Mesodermal cell (in vitro differentiated cells): ENCODE results near the gene MSL3B.

Experiments used
- H3K27ac ChIP-seq: 2 replicates; pipeline ENCODE4 v1.7.0; 2013; ENCODE audit warnings: mild to moderate bottlenecking, low read depth, low read length, moderate library complexity; ENCODE audit not compliant: severe bottlenecking
- H3K36me3 ChIP-seq: 2 replicates; pipeline ENCODE4 v1.7.1; 2013; ENCODE audit warnings: mild to moderate bottlenecking, low read length, moderate library complexity; ENCODE audit not compliant: control insufficient read depth, insufficient read depth
- H3K4me1 ChIP-seq: one replicate; pipeline ENCODE4 v1.7.1; 2013; ENCODE audit warnings: mild to moderate bottlenecking, low read length; ENCODE audit not compliant: insufficient read depth, control insufficient read depth, poor library complexity, severe bottlenecking
- H3K4me3 ChIP-seq: 2 replicates; pipeline ENCODE4 v1.7.0; 2013; ENCODE audit warnings: low read length, control low read depth, mild to moderate bottlenecking; ENCODE audit not compliant: insufficient read depth, poor library complexity, severe bottlenecking; ENCODE audit errors: extremely low read depth
- H3K9me3 ChIP-seq: 2 replicates; pipeline ENCODE4 v1.7.1; 2013; ENCODE audit warnings: mild to moderate bottlenecking, low read length, moderate library complexity; ENCODE audit not compliant: control insufficient read depth
- WGBS, 2 experiments: methylation state at CpG; one replicate each; pipeline ENCODE4 v1.1.5; 2013; ENCODE audit warnings: missing lambda C conversion rate in 2 of 2; ENCODE audit not compliant: insufficient coverage in 2 of 2; 5-methylcytosine and 5-hydroxymethylcytosine counted together

MSL3B gene

GRCh38 chr2:233853353-233853752 is 14.8 kb downstream of the MSL3B start:
- no peaks in the 10 kb centered on the region for H3K9me3 ChIP-seq
- H3K4me3 ChIP-seq = peak overlapping the region; percentile 91
- H3K36me3 ChIP-seq = peaks cover 49% of the 10 kb centered on the region
- 7 to 32% methylated on average over 4 of the region's 8 CpGs for WGBS, 2 experiments
- H3K4me1 ChIP-seq = peaks cover 14% of the 10 kb centered on the region
- no peak overlapping the region for H3K27ac ChIP-seq

GRCh38 chr2:233852056-233852455 is 16.1 kb downstream of the MSL3B start:
- 100% methylated on average over 2 of the region's 3 CpGs; no CpG with 5 or more reads in 1 of the 2 experiments for WGBS, 2 experiments
- H3K9me3 ChIP-seq = no peaks in the 10 kb centered on the region

DNA sequence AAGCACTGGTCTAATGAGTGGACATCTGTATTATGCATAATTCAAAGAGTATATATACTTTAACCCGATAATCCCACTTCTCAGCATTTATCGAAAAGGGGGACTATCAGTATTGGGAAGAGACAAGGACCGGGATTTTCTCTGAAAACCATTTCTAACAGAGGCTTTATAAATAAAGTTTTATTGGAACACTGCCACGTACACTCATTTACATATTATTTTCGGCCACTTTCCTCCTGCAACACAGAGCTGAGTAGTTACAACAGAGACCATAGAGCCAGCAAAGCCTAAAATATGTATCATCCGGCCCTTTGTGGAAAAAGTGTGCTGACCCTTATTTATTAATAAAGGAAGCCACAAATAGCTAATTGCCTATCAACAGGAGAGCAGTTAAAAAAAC is 17.0 kb downstream of the MSL3B start:
- Histone ChIP-seq H3K4me1 (peaks cover 14% of the 10 kb centered on the region), H3K27ac (no peak overlapping the region), H3K4me3 (no peak overlapping the region), H3K36me3 (peaks cover 70% of the 10 kb centered on the region), H3K9me3 (no peaks in the 10 kb centered on the region)
- WGBS, 2 experiments = 96% methylated on average over 3 of the region's 6 CpGs; no CpG with 5 or more reads in 1 of the 2 experiments

More at GRCh38 chr2:233852056-233852455, 16.1 kb downstream of the MSL3B start:
- Histone ChIP-seq H3K36me3 (peaks cover 62% of the 10 kb centered on the region), H3K27ac (no peak overlapping the region), H3K4me3 (peak overlapping the region; percentile 91), H3K4me1 (peaks cover 14% of the 10 kb centered on the region)

GRCh38 chr2:233850745-233851144 is 17.4 kb downstream of the MSL3B start:
- H3K4me3 ChIP-seq = no peak overlapping the region
- no peak overlapping the region for H3K27ac ChIP-seq
- H3K9me3 ChIP-seq = no peaks in the 10 kb centered on the region
- H3K36me3 ChIP-seq = peaks cover 75% of the 10 kb centered on the region
- peaks cover 14% of the 10 kb centered on the region for H3K4me1 ChIP-seq
- WGBS, 2 experiments = 93% methylated on average over 4 of the region's 7 CpGs

GRCh38 chr2:233849607-233850271 is 18.4 kb downstream of the MSL3B start:
- Histone ChIP-seq H3K9me3 (no peaks in the 10 kb centered on the region), H3K4me1 (peaks cover 14% of the 10 kb centered on the region), H3K4me3 (no peak overlapping the region), H3K36me3 (peaks cover 85% of the 10 kb centered on the region), H3K27ac (no peak overlapping the region)
- 98 to 99% methylated on average over 9 to 11 of the region's 13 CpGs for WGBS, 2 experiments

GRCh38 chr2:233848276-233848675 is 19.9 kb downstream of the MSL3B start:
- Histone ChIP-seq H3K9me3 (no peaks in the 10 kb centered on the region), H3K27ac (no peak overlapping the region), H3K36me3 (peaks cover 97% of the 10 kb centered on the region), H3K4me1 (peaks cover 14% of the 10 kb centered on the region), H3K4me3 (no peak overlapping the region)
- 97% methylated on average over 13 of the region's 13 CpGs for WGBS, 2 experiments

DNA sequence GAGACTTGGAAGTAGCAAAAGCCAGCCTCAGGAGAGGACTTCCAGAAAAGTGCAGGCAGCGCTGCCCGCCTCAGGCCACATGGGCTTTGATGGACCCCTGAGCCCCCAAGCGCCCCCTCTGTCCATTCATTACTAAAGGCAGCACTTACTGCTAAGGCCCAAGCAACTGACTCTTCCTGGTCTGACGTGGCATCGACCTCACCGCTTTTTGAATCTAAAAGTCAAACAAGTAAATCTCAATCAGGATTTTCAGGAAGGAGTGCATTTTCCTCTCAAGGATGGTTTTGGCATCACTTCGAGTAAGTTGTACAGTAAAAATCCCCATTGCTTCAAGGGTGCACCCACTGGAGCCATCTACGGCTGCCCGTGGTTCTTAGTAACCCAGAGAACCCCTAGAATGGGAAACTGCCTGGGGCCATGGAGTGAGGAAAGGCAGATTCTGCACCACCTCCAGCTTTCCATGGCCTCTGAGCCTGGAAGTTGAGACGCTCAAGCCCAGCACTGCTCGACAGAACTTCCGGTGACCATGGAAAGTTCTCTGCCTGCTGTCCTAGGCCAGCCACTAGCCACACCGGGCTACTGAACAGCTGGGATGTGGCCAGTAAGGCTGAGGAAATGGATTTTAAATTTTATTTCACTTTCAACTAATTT is 20.8 kb downstream of the MSL3B start:
- WGBS, 2 experiments = 94 to 97% methylated on average over 8 to 9 of the region's 13 CpGs
- no peaks in the 10 kb centered on the region for H3K9me3 ChIP-seq
- H3K4me3 ChIP-seq = no peak overlapping the region
- H3K4me1 ChIP-seq = peaks cover 10% of the 10 kb centered on the region
- peaks cover 98% of the 10 kb centered on the region for H3K36me3 ChIP-seq
- no peak overlapping the region for H3K27ac ChIP-seq

DNA sequence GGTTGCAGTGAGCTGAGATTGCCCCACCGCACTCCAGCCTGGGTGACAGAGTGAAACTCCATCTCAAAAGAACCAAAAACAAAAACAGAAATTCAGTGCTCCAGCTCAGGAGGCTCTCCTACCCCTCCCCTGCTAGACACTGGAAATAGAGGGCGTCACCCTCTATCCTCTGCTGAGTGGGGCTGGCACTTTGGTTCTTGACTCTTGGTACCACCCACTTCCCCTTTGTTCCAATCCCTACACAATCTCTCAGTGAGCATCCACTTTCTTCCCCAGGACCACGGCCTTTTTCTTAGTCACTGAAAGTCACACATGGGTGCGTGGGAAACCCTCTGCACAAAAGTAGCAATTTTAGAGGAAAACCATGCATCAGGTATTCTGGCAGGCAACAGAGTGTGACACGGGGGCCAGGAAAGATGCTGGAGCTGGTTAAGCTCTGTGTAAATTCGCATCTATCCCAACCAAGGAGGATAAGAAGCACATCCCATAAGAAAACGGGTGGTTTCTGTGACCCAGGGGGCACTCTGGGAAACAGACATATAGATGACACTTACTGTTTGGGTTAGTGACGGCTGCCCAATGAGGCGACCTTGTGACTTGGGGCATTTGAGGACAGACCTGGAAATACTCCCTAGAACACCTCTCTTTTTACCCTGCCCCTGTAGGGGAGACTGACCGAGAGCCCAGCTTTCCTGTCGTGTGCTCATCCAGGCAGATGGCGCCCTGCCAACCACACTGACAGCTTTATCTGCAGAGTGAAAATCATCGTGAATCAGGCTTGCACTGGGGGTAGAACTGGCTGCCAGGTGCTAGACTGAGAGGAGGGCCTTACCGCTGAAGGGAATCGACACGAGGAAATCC is 21.6 kb downstream of the MSL3B start:
- 95 to 98% methylated on average over 12 to 14 of the region's 16 CpGs for WGBS, 2 experiments
- H3K9me3 ChIP-seq = no peaks in the 10 kb centered on the region
- H3K4me1 ChIP-seq = peaks cover 3% of the 10 kb centered on the region
- H3K36me3 ChIP-seq = peaks cover 98% of the 10 kb centered on the region
- no peak overlapping the region for H3K4me3 ChIP-seq
- no peak overlapping the region for H3K27ac ChIP-seq

GRCh38 chr2:233845301-233846060 is 22.7 kb downstream of the MSL3B start:
- H3K36me3 ChIP-seq = peaks cover 100% of the 10 kb centered on the region
- no peak overlapping the region for H3K27ac ChIP-seq

GRCh38 chr2:233844836-233845235 is 23.4 kb downstream of the MSL3B start:
- 93 to 94% methylated on average over 2 of the region's 3 CpGs for WGBS, 2 experiments

More at GRCh38 chr2:233845301-233846060, 22.7 kb downstream of the MSL3B start:
- no peaks in the 10 kb centered on the region for H3K4me1 ChIP-seq
- WGBS, 2 experiments = no CpG with 5 or more reads among the region's 1 CpG
- H3K4me3 ChIP-seq = no peak overlapping the region
- no peaks in the 10 kb centered on the region for H3K9me3 ChIP-seq

More at GRCh38 chr2:233844836-233845235, 23.4 kb downstream of the MSL3B start:
- Histone ChIP-seq H3K9me3 (no peaks in the 10 kb centered on the region), H3K36me3 (peaks cover 100% of the 10 kb centered on the region), H3K27ac (no peak overlapping the region), H3K4me3 (no peak overlapping the region), H3K4me1 (no peaks in the 10 kb centered on the region)
